ENCODE results near the gene SVOPL.
"Not testable (repeated sequence)": the region's sequence is repeated elsewhere in the genome, so short reads cannot be mapped to it uniquely, and the experiment has no call there.

SVOPL gene

DNA sequence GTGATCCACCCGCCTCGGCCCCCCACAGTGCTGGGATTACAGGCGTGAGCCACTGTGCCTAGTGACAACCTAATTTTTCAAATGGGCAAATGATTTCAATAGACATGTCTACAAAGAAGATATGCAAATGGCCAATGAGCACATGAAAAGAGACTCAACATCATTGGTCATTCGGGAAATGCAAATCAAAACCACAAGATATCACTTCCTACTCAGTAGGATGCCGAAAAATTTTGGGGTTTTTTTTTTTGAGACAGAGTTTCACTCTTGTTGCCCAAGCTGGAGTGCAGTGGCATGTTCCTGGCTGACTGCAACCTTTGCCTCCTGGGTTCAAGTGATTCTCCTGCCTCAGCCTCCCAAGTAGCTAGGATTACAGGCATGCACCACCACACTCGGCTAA is 13.1 kb downstream of the SVOPL start:
- H3K27ac Mint-ChIP-seq; H3K4me1 Mint-ChIP-seq; ATAC-seq; H3K4me3 Mint-ChIP-seq; DNase-seq; H3K9me3 Mint-ChIP-seq; H3K36me3 Mint-ChIP-seq (ENCODE audit: low read depth); H3K27me3 Mint-ChIP-seq: not testable (repeated sequence)

GRCh38 chr7:138684340-138684739 is 16.8 kb downstream of the SVOPL start:
- no peak overlapping the region for H3K27ac Mint-ChIP-seq

GRCh38 chr7:138679793-138680192 is 21.4 kb downstream of the SVOPL start:
- H3K4me3 Mint-ChIP-seq, result no peak overlapping the region
- DNase-seq (no peak), ATAC-seq (no peak)
- no peaks in the 10 kb centered on the region for H3K4me1 Mint-ChIP-seq
- no peaks in the 10 kb centered on the region for H3K27me3 Mint-ChIP-seq
- no peaks in the 10 kb centered on the region for H3K9me3 Mint-ChIP-seq
- H3K36me3 Mint-ChIP-seq (ENCODE audit: low read depth), result no peaks in the 10 kb centered on the region
- H3K27ac Mint-ChIP-seq, result no peak overlapping the region

More at GRCh38 chr7:138684340-138684739, 16.8 kb downstream of the SVOPL start:
- no peaks in the 10 kb centered on the region for H3K4me1 Mint-ChIP-seq
- DNase-seq, result no peak
- no peak for ATAC-seq
- no peak overlapping the region for H3K4me3 Mint-ChIP-seq
- H3K9me3 Mint-ChIP-seq, result no peaks in the 10 kb centered on the region
- no peaks in the 10 kb centered on the region for H3K27me3 Mint-ChIP-seq
- H3K36me3 Mint-ChIP-seq (ENCODE audit: low read depth), result no peaks in the 10 kb centered on the region

GRCh38 chr7:138670594-138670993 is 30.6 kb downstream of the SVOPL start:
- ATAC-seq (no peak), DNase-seq (no peak)
- H3K4me1 Mint-ChIP-seq, result peaks cover 16% of the 10 kb centered on the region
- peaks cover 13% of the 10 kb centered on the region for H3K27me3 Mint-ChIP-seq
- no peak overlapping the region for H3K27ac Mint-ChIP-seq
- H3K36me3 Mint-ChIP-seq (ENCODE audit: low read depth), result no peaks in the 10 kb centered on the region
- no peak overlapping the region for H3K4me3 Mint-ChIP-seq
- no peaks in the 10 kb centered on the region for H3K9me3 Mint-ChIP-seq

DNA sequence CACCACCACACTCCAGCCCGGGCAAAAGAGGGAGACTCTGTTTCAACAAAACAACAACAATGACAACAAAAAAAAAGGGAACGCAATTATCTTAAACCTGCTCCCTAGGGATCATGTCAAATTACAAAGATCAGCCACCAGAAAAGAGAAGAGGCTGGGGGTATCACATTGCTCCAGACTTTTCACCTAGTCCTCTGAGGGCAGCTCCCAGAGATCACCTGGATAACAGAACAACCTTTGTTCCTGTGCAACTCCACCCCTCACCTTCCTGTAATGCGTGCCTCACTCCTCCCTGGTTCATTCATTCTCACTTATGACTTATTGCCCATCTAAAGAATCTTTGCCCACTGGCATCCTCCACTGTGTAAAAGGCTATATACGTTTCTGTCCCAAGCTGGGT is 31.8 kb downstream of the SVOPL start:
- no peak overlapping the region for H3K27ac Mint-ChIP-seq
- peaks cover 20% of the 10 kb centered on the region for H3K27me3 Mint-ChIP-seq
- H3K4me3 Mint-ChIP-seq, result no peak overlapping the region
- DNase-seq, result no peak
- H3K36me3 Mint-ChIP-seq (ENCODE audit: low read depth), result no peaks in the 10 kb centered on the region
- H3K9me3 Mint-ChIP-seq, result no peaks in the 10 kb centered on the region
- peaks cover 19% of the 10 kb centered on the region for H3K4me1 Mint-ChIP-seq
- ATAC-seq, result no peak

DNA sequence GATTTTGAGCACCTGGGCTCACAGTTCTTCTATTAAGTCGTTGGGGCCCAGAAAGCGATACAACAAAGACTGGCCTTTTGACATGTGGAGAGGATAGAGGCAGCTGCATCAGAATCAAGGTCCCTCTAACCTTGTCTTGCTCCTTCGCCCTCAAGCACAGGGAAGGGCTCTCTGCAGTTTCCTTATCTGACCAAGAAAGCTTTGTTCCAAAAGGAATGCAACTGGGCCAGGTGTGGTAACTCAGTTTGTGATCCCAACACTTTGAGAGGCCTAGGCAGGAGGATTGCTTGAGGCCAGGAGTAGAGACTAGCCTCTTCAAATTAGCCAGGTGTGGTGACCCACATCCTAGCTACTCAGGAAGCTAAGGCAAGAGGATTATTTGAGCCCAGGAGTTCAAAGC is 32.2 kb downstream of the SVOPL start:
- Mint-ChIP-seq H3K9me3 (no peaks in the 10 kb centered on the region), H3K27me3 (peaks cover 20% of the 10 kb centered on the region), H3K27ac (no peak overlapping the region), H3K4me3 (no peak overlapping the region), H3K36me3 (ENCODE audit: low read depth) (no peaks in the 10 kb centered on the region), H3K4me1 (peaks cover 19% of the 10 kb centered on the region)
- no peak for DNase-seq
- no peak for ATAC-seq

GRCh38 chr7:138668229-138668596 is 32.9 kb downstream of the SVOPL start:
- no peaks in the 10 kb centered on the region for H3K9me3 Mint-ChIP-seq
- H3K36me3 Mint-ChIP-seq (ENCODE audit: low read depth), result no peaks in the 10 kb centered on the region

GRCh38 chr7:138667535-138668228 is 33.5 kb downstream of the SVOPL start:
- DNase-seq (no peak), ATAC-seq (peak; percentile 66)
- H3K27me3 Mint-ChIP-seq, result peaks cover 32% of the 10 kb centered on the region
- peaks cover 22% of the 10 kb centered on the region for H3K4me1 Mint-ChIP-seq
- H3K27ac Mint-ChIP-seq, result peak overlapping the region; percentile 6
- no peak overlapping the region for H3K4me3 Mint-ChIP-seq
- no peaks in the 10 kb centered on the region for H3K9me3 Mint-ChIP-seq
- no peaks in the 10 kb centered on the region for H3K36me3 Mint-ChIP-seq (ENCODE audit: low read depth)

More at GRCh38 chr7:138668229-138668596, 32.9 kb downstream of the SVOPL start:
- ATAC-seq (no peak), DNase-seq (no peak)
- Mint-ChIP-seq H3K27ac (no peak overlapping the region), H3K4me3 (no peak overlapping the region), H3K4me1 (peaks cover 22% of the 10 kb centered on the region), H3K27me3 (peaks cover 27% of the 10 kb centered on the region)

DNA sequence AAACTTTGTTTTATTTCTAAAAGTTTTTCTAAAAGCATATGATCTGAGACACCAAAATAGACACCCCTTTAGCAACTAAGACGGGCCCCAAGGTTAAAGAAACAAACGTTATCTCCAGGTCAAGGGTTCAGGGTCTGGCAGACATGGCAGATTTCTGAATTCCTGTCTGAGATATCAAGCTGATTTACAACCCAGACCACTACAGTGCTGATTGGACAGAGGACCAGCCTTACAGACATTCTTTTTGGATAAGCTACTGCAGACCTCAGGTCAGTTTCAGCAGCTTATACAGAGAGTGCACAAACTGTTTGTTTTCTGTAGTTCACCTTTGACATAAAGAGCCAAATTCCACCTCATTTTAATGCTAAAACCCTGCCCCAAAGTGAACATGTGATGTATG is 34.8 kb downstream of the SVOPL start:
- H3K4me1 Mint-ChIP-seq, result peaks cover 22% of the 10 kb centered on the region
- no peak for ATAC-seq
- H3K36me3 Mint-ChIP-seq (ENCODE audit: low read depth), result no peaks in the 10 kb centered on the region
- no peak overlapping the region for H3K27ac Mint-ChIP-seq
- no peak for DNase-seq
- H3K9me3 Mint-ChIP-seq, result no peaks in the 10 kb centered on the region
- peaks cover 32% of the 10 kb centered on the region for H3K27me3 Mint-ChIP-seq
- no peak overlapping the region for H3K4me3 Mint-ChIP-seq

DNA sequence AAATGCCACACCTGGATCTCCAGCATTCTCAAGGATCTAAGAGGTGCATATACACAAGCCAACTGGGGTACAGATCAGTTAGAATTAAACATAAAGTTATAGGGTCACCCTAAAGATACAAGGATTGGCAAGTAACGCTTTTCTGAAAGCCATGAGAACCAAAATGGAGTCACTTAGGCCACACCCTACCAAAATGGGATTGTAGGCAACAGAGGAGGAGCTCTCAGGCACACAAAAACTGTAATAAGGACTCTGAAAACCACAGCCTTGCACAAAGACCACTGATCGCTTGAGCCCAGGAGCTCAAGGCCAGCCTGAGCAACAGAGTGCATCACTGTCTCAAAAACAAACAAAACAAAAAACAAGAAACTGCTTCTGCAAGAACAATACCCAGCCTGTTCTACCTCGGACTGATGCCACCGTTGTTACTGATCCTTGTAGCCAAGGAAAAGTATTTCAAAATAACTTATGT is 35.5 kb downstream of the SVOPL start:
- no peak for DNase-seq
- Mint-ChIP-seq H3K27me3 (peaks cover 32% of the 10 kb centered on the region), H3K4me1 (peaks cover 22% of the 10 kb centered on the region), H3K9me3 (no peaks in the 10 kb centered on the region), H3K27ac (no peak overlapping the region), H3K4me3 (no peak overlapping the region), H3K36me3 (ENCODE audit: low read depth) (no peaks in the 10 kb centered on the region)
- no peak for ATAC-seq

DNA sequence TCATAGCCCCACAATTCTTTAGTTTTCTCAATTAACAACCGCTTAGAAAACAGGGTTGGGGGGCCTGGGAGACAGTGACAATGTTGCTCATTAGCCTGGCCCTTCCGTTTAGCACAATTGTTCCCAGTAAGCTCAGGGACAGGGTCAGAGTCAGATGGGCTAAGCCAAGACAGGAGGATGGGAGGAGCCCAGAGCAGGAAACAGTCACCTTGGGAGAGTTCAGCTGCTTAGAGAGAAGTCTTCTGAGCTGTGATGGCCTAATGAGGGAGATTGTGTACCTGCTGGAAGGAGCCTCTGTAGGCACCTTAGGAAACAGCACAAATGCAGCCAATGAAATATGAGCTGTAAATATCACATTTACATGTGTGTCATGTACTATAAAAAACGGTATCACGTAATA is 35.9 kb downstream of the SVOPL start:
- H3K9me3 Mint-ChIP-seq, result no peaks in the 10 kb centered on the region
- peaks cover 32% of the 10 kb centered on the region for H3K27me3 Mint-ChIP-seq
- peaks cover 22% of the 10 kb centered on the region for H3K4me1 Mint-ChIP-seq
- H3K27ac Mint-ChIP-seq, result no peak overlapping the region
- ATAC-seq (no peak), DNase-seq (no peak)
- peak overlapping the region; percentile 56 for H3K4me3 Mint-ChIP-seq
- no peaks in the 10 kb centered on the region for H3K36me3 Mint-ChIP-seq (ENCODE audit: low read depth)

- DNase-seq, result no peak
- ATAC-seq, result peak; percentile 7
- H3K9me3 Mint-ChIP-seq, result no peaks in the 10 kb centered on the region
- H3K4me3 Mint-ChIP-seq, result peak overlapping the region; percentile 60
- H3K27me3 Mint-ChIP-seq, result peaks cover 32% of the 10 kb centered on the region
- no peaks in the 10 kb centered on the region for H3K36me3 Mint-ChIP-seq (ENCODE audit: low read depth)
- no peak overlapping the region for H3K27ac Mint-ChIP-seq
- H3K4me1 Mint-ChIP-seq, result peaks cover 22% of the 10 kb centered on the region
Measured at GRCh38 chr7:138663725-138664710, 37.1 kb downstream of the SVOPL start.

GRCh38 chr7:138662991-138663320 is 38.2 kb downstream of the SVOPL start:
- H3K9me3 Mint-ChIP-seq, result no peaks in the 10 kb centered on the region
- no peak overlapping the region for H3K4me3 Mint-ChIP-seq
- ATAC-seq (no peak), DNase-seq (no peak)
- no peak overlapping the region for H3K27ac Mint-ChIP-seq
- peaks cover 31% of the 10 kb centered on the region for H3K27me3 Mint-ChIP-seq
- H3K4me1 Mint-ChIP-seq, result peaks cover 18% of the 10 kb centered on the region
- no peaks in the 10 kb centered on the region for H3K36me3 Mint-ChIP-seq (ENCODE audit: low read depth)

DNA sequence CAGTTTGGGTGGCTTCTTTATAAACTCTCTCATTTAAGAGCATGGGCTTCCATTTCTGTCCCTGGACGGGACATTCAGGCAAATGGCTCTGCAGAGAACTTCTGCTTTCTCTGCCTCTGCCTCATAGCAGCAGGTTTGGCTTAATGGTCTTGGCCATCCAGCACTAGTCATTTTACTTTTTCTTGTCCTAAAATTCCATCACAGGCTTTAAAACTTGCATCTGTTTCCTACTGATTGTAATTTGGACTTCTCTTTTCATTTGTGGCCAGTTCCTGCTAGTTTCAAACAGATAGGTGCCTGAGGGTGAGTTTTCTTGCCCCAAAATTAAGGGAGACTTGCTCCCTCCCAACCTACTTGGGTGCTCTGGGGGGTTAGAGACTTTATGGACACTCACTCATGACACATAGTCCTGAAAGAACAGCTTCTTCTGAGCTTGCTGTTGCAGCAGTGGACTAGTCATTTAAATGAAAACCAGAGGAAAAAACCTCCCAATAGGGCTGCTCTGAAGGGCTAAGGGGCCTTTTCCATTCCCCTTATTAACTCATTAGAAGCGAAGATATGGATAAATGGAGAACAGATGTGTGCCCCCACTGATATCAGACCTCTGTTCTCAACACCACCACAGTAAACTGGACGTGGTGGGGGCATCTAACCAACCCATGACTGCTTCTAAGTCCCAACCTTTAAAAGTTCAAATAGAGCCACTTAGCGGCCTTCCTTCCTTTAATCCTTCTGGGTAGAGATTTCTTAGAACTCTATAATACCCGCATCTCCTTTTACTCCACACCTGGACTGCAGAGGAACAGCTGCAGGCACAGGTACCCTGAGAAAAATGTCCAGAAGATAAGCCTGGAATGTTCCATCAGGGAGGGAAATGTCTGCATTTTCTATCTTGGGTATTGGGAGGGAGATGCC is 38.8 kb downstream of the SVOPL start:
- H3K4me1 Mint-ChIP-seq, result peaks cover 11% of the 10 kb centered on the region
- H3K9me3 Mint-ChIP-seq, result no peaks in the 10 kb centered on the region
- DNase-seq, result no peak
- no peak overlapping the region for H3K27ac Mint-ChIP-seq
- no peak for ATAC-seq
- H3K4me3 Mint-ChIP-seq, result no peak overlapping the region
- no peaks in the 10 kb centered on the region for H3K36me3 Mint-ChIP-seq (ENCODE audit: low read depth)
- peaks cover 29% of the 10 kb centered on the region for H3K27me3 Mint-ChIP-seq

All from activated naive CD8-positive, alpha-beta T cell treated with anti-CD3 and anti-CD28 coated beads, Interleukin-2, amount 50 U/mL, for 24 hours (primary cell).